ENCODE results near the gene ANO1. TPM values are rescaled to one million over a fixed set of nuclear protein-coding genes. Genes with fewer than 3 reads are reported as not detected.

The ANO1 gene
- total RNA-seq, 1 experiment from 2014 or later, result 184 TPM

DNA sequence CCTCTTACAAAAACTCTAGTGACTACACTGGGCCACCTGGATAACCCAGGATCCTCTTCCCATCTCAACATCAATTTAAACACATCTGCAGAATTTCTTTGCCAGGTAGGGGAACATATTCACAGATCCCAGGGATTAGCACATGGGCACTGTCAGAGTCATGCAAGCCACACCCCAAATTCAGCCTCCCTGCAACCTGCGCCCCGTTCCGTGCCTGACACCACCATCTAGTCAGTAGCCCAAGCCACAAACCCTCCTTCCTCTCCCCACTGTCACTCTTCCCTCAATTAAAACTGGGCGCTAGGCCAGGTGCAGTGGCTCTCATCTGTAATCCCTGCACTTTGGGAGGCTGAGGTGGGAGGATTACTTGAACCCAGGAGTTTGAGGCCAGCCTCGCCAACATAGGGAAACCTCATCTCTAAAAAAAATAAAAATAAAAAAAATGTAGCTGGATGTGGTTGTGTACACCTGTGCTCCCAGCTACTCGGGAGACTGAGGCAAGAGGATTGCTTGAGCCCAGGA, 131.3 kb downstream of the ANO1 start:
- Histone ChIP-seq H3K4me1 (ENCODE audit: insufficient read depth, low read length) (peaks cover 38% of the 10 kb centered on the region), H3F3A (ENCODE audit: low read length, unreplicated experiment) (peaks cover 6% of the 10 kb centered on the region), H3K9me2 (replicated peaks; ENCODE audit: low read length) (no peaks in the 10 kb centered on the region), H3K4me3 (ENCODE audit: low read length) (no peak overlapping the region), H3K27me3 (ENCODE audit: low read length) (no peaks in the 10 kb centered on the region), H3K79me2 (ENCODE audit: low read length) (peaks cover 34% of the 10 kb centered on the region), H3K9ac (ENCODE audit: low read length) (no peak overlapping the region), H3K36me3 (ENCODE audit: low read depth, low read length) (peaks cover 36% of the 10 kb centered on the region), H3K9me3 (ENCODE audit: low read length) (no peaks in the 10 kb centered on the region), H2AFZ (ENCODE audit: low read length) (no peak overlapping the region), H3K4me2 (ENCODE audit: low read length) (no peak overlapping the region), H3K27ac (ENCODE audit: low read length) (peak overlapping the region; percentile 62), H4K20me1 (ENCODE audit: low read length) (peaks cover 43% of the 10 kb centered on the region)
- BruUV-seq (replicated peaks), result no TSS peak
- ATAC-seq, result no peak
- no peak for TF ChIP-seq EZH2 (IDR thresholded peaks at IDR 0.05; ENCODE audit: low read length, unreplicated experiment)
- no peak for TF ChIP-seq EZH2phosphoT487 (IDR thresholded peaks at IDR 0.05; ENCODE audit: borderline replicate concordance, low read length)
- TF ChIP-seq, protein P1, sequence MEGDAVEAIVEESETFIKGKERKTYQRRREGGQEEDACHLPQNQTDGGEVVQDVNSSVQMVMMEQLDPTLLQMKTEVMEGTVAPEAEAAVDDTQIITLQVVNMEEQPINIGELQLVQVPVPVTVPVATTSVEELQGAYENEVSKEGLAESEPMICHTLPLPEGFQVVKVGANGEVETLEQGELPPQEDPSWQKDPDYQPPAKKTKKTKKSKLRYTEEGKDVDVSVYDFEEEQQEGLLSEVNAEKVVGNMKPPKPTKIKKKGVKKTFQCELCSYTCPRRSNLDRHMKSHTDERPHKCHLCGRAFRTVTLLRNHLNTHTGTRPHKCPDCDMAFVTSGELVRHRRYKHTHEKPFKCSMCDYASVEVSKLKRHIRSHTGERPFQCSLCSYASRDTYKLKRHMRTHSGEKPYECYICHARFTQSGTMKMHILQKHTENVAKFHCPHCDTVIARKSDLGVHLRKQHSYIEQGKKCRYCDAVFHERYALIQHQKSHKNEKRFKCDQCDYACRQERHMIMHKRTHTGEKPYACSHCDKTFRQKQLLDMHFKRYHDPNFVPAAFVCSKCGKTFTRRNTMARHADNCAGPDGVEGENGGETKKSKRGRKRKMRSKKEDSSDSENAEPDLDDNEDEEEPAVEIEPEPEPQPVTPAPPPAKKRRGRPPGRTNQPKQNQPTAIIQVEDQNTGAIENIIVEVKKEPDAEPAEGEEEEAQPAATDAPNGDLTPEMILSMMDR (conservative IDR thresholded peaks at IDR 0.05; ENCODE audit: low read depth, low read length), result no peak
- intact Hi-C loops (cut with micrococcal nuclease), result no loop called here
- ChIA-PET CTCF (no interaction called here), POLR2A (ENCODE audit: unreplicated experiment) (no interaction called here)
- no peak for DNase-seq

DNA sequence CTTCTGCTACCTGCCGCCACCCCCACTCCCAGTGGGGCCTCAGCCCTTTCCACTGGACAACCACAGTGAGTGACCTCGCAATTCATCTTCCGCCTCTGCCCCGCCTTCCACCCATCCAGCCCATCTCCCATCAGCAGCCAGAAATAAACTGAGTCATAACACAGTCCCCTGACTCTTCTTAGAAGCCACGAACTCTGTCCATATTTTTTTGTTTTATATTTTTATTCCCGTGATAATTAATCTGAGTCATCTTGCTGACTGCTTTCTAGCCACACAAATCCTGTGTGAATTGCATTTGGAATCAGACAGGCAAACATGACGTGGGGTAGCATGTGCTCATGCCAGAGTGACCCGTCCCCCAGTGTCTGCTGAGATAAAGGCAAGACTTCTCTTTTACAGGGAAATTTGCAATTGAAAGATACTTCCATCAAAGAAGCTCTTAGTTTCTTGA, 132.0 kb downstream of the ANO1 start:
- CTCF ChIA-PET, result no interaction called here
- Histone ChIP-seq H4K20me1 (ENCODE audit: low read length) (peaks cover 37% of the 10 kb centered on the region), H3K4me1 (ENCODE audit: insufficient read depth, low read length) (peaks cover 32% of the 10 kb centered on the region), H3K4me3 (ENCODE audit: low read length) (no peak overlapping the region), H3K9me3 (ENCODE audit: low read length) (no peaks in the 10 kb centered on the region), H3K4me2 (ENCODE audit: low read length) (0 out of 2 replicates have a peak overlapping the region, but pooled peaks have one; percentile 4), H3K27me3 (ENCODE audit: low read length) (no peaks in the 10 kb centered on the region), H3K9ac (ENCODE audit: low read length) (peak overlapping the region; percentile 8; the same call in 1 of the 2 replicates), H3K27ac (ENCODE audit: low read length) (peak overlapping the region; percentile 62), H3K79me2 (ENCODE audit: low read length) (peaks cover 28% of the 10 kb centered on the region), H3K9me2 (replicated peaks; ENCODE audit: low read length) (no peaks in the 10 kb centered on the region), H2AFZ (ENCODE audit: low read length) (no peak overlapping the region), H3F3A (ENCODE audit: low read length, unreplicated experiment) (peaks cover 6% of the 10 kb centered on the region), H3K36me3 (ENCODE audit: low read depth, low read length) (peaks cover 31% of the 10 kb centered on the region)
- ATAC-seq, result peak; percentile 38
- BruUV-seq (replicated peaks), result no TSS peak
- POLR2A ChIA-PET (ENCODE audit: unreplicated experiment), result no interaction called here
- intact Hi-C loops (cut with micrococcal nuclease), result no loop called here
- DNase-seq, result peak; percentile 66
- no peak for TF ChIP-seq EZH2 (IDR thresholded peaks at IDR 0.05; ENCODE audit: low read length, unreplicated experiment)

DNA sequence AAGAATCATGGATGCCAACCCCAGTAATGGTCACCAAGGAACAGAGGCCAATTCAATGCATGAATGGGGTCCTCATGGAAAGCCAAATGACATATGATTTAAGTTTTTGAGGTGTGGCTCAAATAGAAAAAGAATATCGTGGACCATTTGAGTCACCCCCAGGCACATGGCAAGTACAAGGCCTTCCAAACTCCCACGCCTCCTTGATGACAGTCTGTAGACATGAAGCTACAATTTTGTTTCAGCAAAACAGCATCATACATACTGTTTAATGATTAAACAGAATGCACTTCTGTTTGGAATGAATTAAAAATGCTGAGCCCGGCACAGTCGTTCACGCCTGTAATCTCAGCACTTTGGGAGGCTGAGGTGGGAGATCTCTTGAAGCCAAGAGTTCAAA, 132.4 kb downstream of the ANO1 start:
- ATAC-seq, result no peak; the same call in 1 of the 2 replicates
- Histone ChIP-seq H3F3A (ENCODE audit: low read length, unreplicated experiment) (peaks cover 6% of the 10 kb centered on the region), H3K27me3 (ENCODE audit: low read length) (no peaks in the 10 kb centered on the region), H3K27ac (ENCODE audit: low read length) (peak overlapping the region; percentile 62), H3K4me3 (ENCODE audit: low read length) (no peak overlapping the region), H3K36me3 (ENCODE audit: low read depth, low read length) (peaks cover 26% of the 10 kb centered on the region), H2AFZ (ENCODE audit: low read length) (no peak overlapping the region), H3K9ac (ENCODE audit: low read length) (peak overlapping the region; percentile 8; the same call in 1 of the 2 replicates), H3K79me2 (ENCODE audit: low read length) (peaks cover 24% of the 10 kb centered on the region), H4K20me1 (ENCODE audit: low read length) (peaks cover 32% of the 10 kb centered on the region), H3K4me1 (ENCODE audit: insufficient read depth, low read length) (peaks cover 28% of the 10 kb centered on the region), H3K9me2 (replicated peaks; ENCODE audit: low read length) (no peaks in the 10 kb centered on the region), H3K4me2 (ENCODE audit: low read length) (0 out of 2 replicates have a peak overlapping the region, but pooled peaks have one; percentile 4), H3K9me3 (ENCODE audit: low read length) (no peaks in the 10 kb centered on the region)
- ChIA-PET POLR2A (ENCODE audit: unreplicated experiment) (no interaction called here), CTCF (no interaction called here)
- no peak for TF ChIP-seq EZH2 (IDR thresholded peaks at IDR 0.05; ENCODE audit: low read length, unreplicated experiment)
- TF ChIP-seq, protein P1 (conservative IDR thresholded peaks at IDR 0.05; ENCODE audit: low read depth, low read length), result no peak
- TF ChIP-seq EZH2phosphoT487 (IDR thresholded peaks at IDR 0.05; ENCODE audit: borderline replicate concordance, low read length), result no peak
- DNase-seq, result no peak
- BruUV-seq (replicated peaks), result no TSS peak
- intact Hi-C loops (cut with micrococcal nuclease), result no loop called here

All from PC-3 (cell line).